Lung (tissue), 12 donors: ENCODE data around the gene MREG. TPM values are rescaled to one million over a fixed set of nuclear protein-coding genes. Genes with fewer than 3 reads are reported as not detected.
A peak's percentile ranks its signal among the peaks of the same experiment; 100 is the strongest.
"Not testable (repeated sequence)": the region's sequence is repeated elsewhere in the genome, so short reads cannot be mapped to it uniquely, and the experiment has no call there.

Experiments
- ATAC-seq: fragments of 200-7000 bp; cut with Tn5 transposase; one replicate; pipeline ENCODE4 v1.9.1; 2020; ENCODE audit warnings: moderate number of reproducible peaks; ENCODE audit not compliant: insufficient read depth, low FRiP score
- DNase-seq, 3 donors: peaks; one replicate each; pipeline ENCODE4 v3.0.0-alpha.2; 2013 to 2017
- H3K27ac ChIP-seq, 2 donors: one replicate each; pipeline ENCODE4 v1.5.1; 2013; ENCODE audit warnings: mild to moderate bottlenecking in 2 of 2, moderate library complexity in 2 of 2, control low read depth in 1 of 2, inconsistent platforms in 1 of 2, low read depth in 1 of 2, low read length in 1 of 2
- H3K27me3 ChIP-seq, 3 donors: one replicate each; pipeline ENCODE4 v1.5.1; 2013; ENCODE audit warnings: low read length in 2 of 3; ENCODE audit not compliant: control insufficient read depth in 3 of 3, insufficient read depth in 3 of 3
- H3K36me3 ChIP-seq, 4 donors: one replicate each; pipeline ENCODE4 v1.5.1; 2013; ENCODE audit warnings: low read length in 4 of 4, mild to moderate bottlenecking in 1 of 4, moderate library complexity in 1 of 4; ENCODE audit not compliant: control insufficient read depth in 4 of 4, insufficient read depth in 4 of 4
- H3K4me1 ChIP-seq, 5 donors: one replicate each; pipeline ENCODE4 v1.5.1; 2013; ENCODE audit warnings: low read length in 5 of 5, mild to moderate bottlenecking in 2 of 5, moderate library complexity in 1 of 5; ENCODE audit not compliant: control insufficient read depth in 5 of 5, insufficient read depth in 5 of 5
- H3K4me3 ChIP-seq: one replicate; pipeline ENCODE4 v1.5.1; 2013; ENCODE audit warnings: mild to moderate bottlenecking, control low read depth, moderate library complexity
- H3K9ac ChIP-seq, 2 donors: one replicate each; pipeline ENCODE4 v1.5.1; 2013; ENCODE audit warnings: low read length in 2 of 2, control low read depth in 1 of 2; ENCODE audit not compliant: insufficient read depth in 1 of 2
- H3K9me3 ChIP-seq, 4 donors: one replicate each; pipeline ENCODE4 v1.5.1; 2013; ENCODE audit warnings: low read length in 3 of 4, mild to moderate bottlenecking in 1 of 4, moderate library complexity in 1 of 4; ENCODE audit not compliant: control insufficient read depth in 4 of 4, insufficient read depth in 3 of 4
- WGBS, 2 donors: extraction: QIAGEN DNeasy Blood & Tissue Kit; methylation state at CpG; one replicate each; pipeline ENCODE4 v1.1.7; 2013; 5-methylcytosine and 5-hydroxymethylcytosine counted together
- polyA plus RNA-seq, 2 donors: library from polyadenylated mRNA; stranded (reverse); fragments of 200-250 nt; gene quantifications; one replicate each; pipeline ENCODE4 v1.2.1, GENCODE V29; 2013
- total RNA-seq, 2 donors: library from RNA; depleted of rRNA in 1 of 2; stranded (reverse); fragments of >200 nt in 1 of 2; gene quantifications; one replicate each; pipeline ENCODE4 v1.2.1, GENCODE V29; 2014 to 2021
- TF ChIP-seq, protein P1 (sequence below): IDR thresholded peaks from 2 replicates; pipeline ENCODE4 v1.5.1; 2012; ENCODE audit warnings: mild to moderate bottlenecking; ENCODE audit errors: control extremely low read depth, extremely low read depth
- donor health status: control.
- donor health status: control.
- donor health status: Bipolar disorder and iron deficiency.
- donor health status: healthy.
- donor health status: DM: yes; HTN: yes; CAD: no.

MREG gene
- total and polyA plus RNA-seq, 4 donors, result 6.9 to 30.2 (median 12.0) TPM

DNA sequence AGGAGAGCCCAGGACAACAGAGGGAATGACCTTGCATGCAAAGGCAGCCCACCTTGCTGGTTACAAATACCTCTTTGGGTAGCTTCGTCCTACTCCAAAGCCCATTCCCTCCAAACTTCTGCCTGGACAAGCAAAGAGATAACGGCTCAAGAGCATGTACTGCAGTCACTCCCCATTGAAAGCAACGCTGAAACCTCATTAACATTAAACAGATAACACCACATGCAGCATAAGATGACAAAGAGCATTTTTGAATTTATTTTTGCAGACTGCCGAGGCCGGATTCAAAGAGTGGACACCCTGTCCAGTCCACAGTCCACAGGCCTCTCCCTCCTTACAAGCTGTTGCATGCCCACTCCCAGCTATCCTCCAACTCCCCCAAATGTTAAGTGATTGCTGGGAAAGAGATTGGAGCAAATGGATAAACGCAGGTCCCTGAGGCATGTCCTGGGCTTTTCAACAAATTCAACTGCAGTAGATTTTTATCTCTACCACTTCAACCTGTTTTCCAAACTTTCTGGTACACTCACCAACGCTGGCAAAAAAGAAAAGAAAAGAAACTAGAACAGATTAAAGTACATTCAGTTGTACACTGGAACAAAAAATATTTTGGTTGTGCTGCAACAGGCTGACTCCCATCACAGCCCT lies 40.1 kb downstream of the MREG start:
- DNase-seq (no peak), ATAC-seq (no peak)
- TF ChIP-seq, protein P1, sequence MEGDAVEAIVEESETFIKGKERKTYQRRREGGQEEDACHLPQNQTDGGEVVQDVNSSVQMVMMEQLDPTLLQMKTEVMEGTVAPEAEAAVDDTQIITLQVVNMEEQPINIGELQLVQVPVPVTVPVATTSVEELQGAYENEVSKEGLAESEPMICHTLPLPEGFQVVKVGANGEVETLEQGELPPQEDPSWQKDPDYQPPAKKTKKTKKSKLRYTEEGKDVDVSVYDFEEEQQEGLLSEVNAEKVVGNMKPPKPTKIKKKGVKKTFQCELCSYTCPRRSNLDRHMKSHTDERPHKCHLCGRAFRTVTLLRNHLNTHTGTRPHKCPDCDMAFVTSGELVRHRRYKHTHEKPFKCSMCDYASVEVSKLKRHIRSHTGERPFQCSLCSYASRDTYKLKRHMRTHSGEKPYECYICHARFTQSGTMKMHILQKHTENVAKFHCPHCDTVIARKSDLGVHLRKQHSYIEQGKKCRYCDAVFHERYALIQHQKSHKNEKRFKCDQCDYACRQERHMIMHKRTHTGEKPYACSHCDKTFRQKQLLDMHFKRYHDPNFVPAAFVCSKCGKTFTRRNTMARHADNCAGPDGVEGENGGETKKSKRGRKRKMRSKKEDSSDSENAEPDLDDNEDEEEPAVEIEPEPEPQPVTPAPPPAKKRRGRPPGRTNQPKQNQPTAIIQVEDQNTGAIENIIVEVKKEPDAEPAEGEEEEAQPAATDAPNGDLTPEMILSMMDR, result no peak
- Histone ChIP-seq H3K4me1 (no peaks in the 10 kb centered on the region), H3K27me3 (no peaks in the 10 kb centered on the region), H3K4me3 (no peak overlapping the region), H3K9me3 (peaks cover 0 to 2% (median 0%) of the 10 kb centered on the region in 4 donors), H3K27ac (peak overlapping the region in 1 of 2 donors; percentile 35), H3K9ac (no peak overlapping the region), H3K36me3 (no peaks in the 10 kb centered on the region)
- 75 to 76% methylated on average over 7 of the region's 7 CpGs for WGBS, 2 donors

GRCh38 chr2:215971671-215972070 lies 41.7 kb downstream of the MREG start:
- no peaks in the 10 kb centered on the region for H3K27me3 ChIP-seq
- H3K36me3 ChIP-seq, result no peaks in the 10 kb centered on the region
- ATAC-seq, result no peak
- no peak overlapping the region for H3K27ac ChIP-seq
- TF ChIP-seq, protein P1, result no peak
- H3K4me3 ChIP-seq, result no peak overlapping the region
- H3K9me3 ChIP-seq, result peaks cover 0 to 2% (median 0%) of the 10 kb centered on the region in 4 donors
- H3K4me1 ChIP-seq, result no peaks in the 10 kb centered on the region
- 90 to 92% methylated on average over 5 of the region's 5 CpGs for WGBS, 2 donors
- H3K9ac ChIP-seq, result no peak overlapping the region
- DNase-seq, result no peak

GRCh38 chr2:215970894-215971293 lies 42.5 kb downstream of the MREG start:
- H3K9me3 ChIP-seq, ATAC-seq, H3K36me3 ChIP-seq, H3K27ac ChIP-seq, H3K4me3 ChIP-seq, DNase-seq, H3K9ac ChIP-seq, H3K27me3 ChIP-seq, H3K4me1 ChIP-seq: not testable (repeated sequence)
- 94 to 96% methylated on average over 4 of the region's 4 CpGs for WGBS, 2 donors

DNA sequence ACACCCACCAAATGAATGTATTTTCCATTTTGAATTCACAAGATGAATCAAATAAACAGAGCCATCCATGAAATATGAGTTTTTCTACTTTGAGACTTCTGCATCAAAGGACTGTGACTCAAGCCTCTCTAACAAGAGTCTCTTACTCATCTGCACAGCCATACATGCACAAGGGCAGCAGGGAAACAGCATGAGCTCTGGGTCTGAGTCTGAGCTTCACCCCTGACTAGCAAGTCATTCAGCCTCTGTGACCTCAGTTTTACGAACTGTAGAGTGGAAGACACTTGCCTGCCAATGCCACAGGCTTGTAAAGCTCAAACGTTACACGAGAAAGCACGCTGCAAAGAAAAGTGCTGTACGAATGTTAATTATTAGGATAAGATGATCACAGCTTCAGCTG lies 42.9 kb downstream of the MREG start:
- Histone ChIP-seq H3K9ac (no peak overlapping the region), H3K27ac (no peak overlapping the region), H3K4me3 (no peak overlapping the region), H3K4me1 (no peaks in the 10 kb centered on the region), H3K36me3 (no peaks in the 10 kb centered on the region), H3K27me3 (no peaks in the 10 kb centered on the region), H3K9me3 (peaks cover 0 to 2% (median 0%) of the 10 kb centered on the region in 4 donors)
- TF ChIP-seq, protein P1, result no peak
- WGBS, 2 donors, result 96 to 97% methylated on average over 5 of the region's 5 CpGs
- DNase-seq (no peak), ATAC-seq (no peak)
